D721Med (cell line): Measurements from ENCODE around the gene CDHR5.

Source experiments
- DNase-seq: peaks from one replicate; pipeline ENCODE4 v3.0.0; 2011; ENCODE audit warnings: low spot score; ENCODE audit not compliant: insufficient read length
- FAIRE-seq: peaks from 2 replicates; lab custom pipeline; 2011; peaks lifted over from hg19 to GRCh38; lab: Jason Lieb, UNC
- CTCF ChIP-seq: IDR thresholded peaks from 2 replicates; pipeline ENCODE4 v1.5.1; 2012; ENCODE audit warnings: mild to moderate bottlenecking, control low read depth; ENCODE audit not compliant: insufficient read depth; ENCODE audit errors: missing control alignments

CDHR5 gene

GRCh38 chr11:660681-661444 lies 36.1 kb upstream of the CDHR5 start:
- DNase-seq (no peak), FAIRE-seq (no peak)
- TF ChIP-seq CTCF: no peak

GRCh38 chr11:660281-660680 lies 35.5 kb upstream of the CDHR5 start:
- FAIRE-seq: no peak
- no peak for DNase-seq

GRCh38 chr11:659532-660085 lies 34.9 kb upstream of the CDHR5 start:
- DNase-seq (no peak), FAIRE-seq (no peak)
- TF ChIP-seq CTCF: no peak

More at GRCh38 chr11:660281-660680, 35.5 kb upstream of the CDHR5 start:
- TF ChIP-seq CTCF: no peak

- no peak for FAIRE-seq
- no peak for DNase-seq
Measured at GRCh38 chr11:657691-658126, 33.0 kb upstream of the CDHR5 start.

GRCh38 chr11:656866-657265 lies 32.1 kb upstream of the CDHR5 start:
- no peak for TF ChIP-seq CTCF
- DNase-seq: no peak

More at GRCh38 chr11:657691-658126, 33.0 kb upstream of the CDHR5 start:
- no peak for TF ChIP-seq CTCF

GRCh38 chr11:656426-656825 lies 31.7 kb upstream of the CDHR5 start:
- no peak for TF ChIP-seq CTCF
- FAIRE-seq (no peak), DNase-seq (no peak)

More at GRCh38 chr11:656866-657265, 32.1 kb upstream of the CDHR5 start:
- no peak for FAIRE-seq
